GM23338 (cell line): ENCODE results near the gene PPP5C.

ENCODE experiments used
- EZH2 ChIP-seq: fragments of 200-600 bp; sonication (generic); IDR thresholded peaks from one replicate; pipeline ENCODE4 v1.8.0; 2017; ENCODE audit warnings: antibody characterized with exemption, mild to moderate bottlenecking, low read depth; ENCODE audit not compliant: unreplicated experiment
- POLR2AphosphoS5 ChIP-seq: IDR thresholded peaks from 2 replicates; pipeline ENCODE4 v1.6.1; 2016; ENCODE audit warnings: antibody characterized with exemption, low read depth
- TF ChIP-seq, protein P1 (sequence below), 2 experiments: fragments of 200-600 bp in 1 of 2; sonication (generic) in 1 of 2; conservative IDR thresholded peaks; 2 replicates each; pipeline versions ENCODE4 v1.5.1 to v1.6.1; 2016 to 2017; ENCODE audit warnings: antibody characterized with exemption in 2 of 2, low read depth in 2 of 2, mild to moderate bottlenecking in 2 of 2, moderate library complexity in 1 of 2
- TF ChIP-seq, protein P2 (sequence below): IDR thresholded peaks from one replicate; pipeline ENCODE4 v1.6.1; 2018; ENCODE audit warnings: antibody characterized with exemption; ENCODE audit not compliant: unreplicated experiment

DNA sequence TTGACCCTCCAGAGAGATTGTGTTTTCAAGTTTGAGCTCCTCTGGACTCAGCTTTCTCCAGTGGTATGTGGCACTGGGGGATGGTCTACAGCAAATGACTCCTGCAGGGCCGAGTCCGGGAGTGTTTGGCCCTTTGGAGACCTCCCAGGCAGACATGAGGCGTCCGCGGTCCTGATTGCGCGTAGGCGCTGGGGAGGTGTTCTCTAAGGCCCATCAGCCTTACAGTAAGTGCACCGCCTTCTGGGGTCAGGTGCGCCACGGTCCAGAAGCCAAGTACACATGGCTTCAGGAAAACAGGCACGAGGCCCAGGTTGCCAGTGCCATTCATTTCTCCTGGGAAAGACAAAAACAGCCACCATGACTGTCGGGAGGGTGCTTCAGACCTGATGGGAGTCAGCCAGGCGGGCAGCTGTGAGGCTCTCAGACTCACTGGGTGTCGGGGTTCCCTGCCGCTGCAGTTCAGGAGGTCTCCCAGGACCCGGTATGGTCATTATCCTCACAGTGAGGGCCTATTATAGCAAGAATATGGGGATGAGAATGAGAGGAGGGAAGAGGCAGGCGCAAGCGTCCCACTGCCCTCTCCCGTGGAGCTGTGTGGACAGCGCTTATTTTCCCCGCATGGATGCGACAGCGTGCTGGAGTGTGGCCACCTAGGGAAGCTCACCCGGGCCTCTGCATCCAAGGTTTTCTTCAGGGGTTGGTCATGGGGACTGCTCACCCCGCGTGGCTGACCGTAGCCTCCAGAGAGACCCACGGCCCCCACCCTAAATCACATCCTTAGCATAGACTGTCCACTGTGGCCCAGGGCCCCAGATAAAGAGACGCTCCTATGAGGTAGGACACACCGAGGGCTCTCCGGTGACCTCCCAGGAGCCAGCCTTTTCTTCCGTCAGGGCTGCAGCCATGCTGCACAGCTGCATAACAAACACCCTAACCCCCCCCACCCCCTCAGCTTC, 44.7 kb downstream of the PPP5C start:
- TF ChIP-seq, protein P1, sequence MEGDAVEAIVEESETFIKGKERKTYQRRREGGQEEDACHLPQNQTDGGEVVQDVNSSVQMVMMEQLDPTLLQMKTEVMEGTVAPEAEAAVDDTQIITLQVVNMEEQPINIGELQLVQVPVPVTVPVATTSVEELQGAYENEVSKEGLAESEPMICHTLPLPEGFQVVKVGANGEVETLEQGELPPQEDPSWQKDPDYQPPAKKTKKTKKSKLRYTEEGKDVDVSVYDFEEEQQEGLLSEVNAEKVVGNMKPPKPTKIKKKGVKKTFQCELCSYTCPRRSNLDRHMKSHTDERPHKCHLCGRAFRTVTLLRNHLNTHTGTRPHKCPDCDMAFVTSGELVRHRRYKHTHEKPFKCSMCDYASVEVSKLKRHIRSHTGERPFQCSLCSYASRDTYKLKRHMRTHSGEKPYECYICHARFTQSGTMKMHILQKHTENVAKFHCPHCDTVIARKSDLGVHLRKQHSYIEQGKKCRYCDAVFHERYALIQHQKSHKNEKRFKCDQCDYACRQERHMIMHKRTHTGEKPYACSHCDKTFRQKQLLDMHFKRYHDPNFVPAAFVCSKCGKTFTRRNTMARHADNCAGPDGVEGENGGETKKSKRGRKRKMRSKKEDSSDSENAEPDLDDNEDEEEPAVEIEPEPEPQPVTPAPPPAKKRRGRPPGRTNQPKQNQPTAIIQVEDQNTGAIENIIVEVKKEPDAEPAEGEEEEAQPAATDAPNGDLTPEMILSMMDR (conservative IDR thresholded peaks at IDR 0.05; ENCODE audit: low read depth in 2 of 2) = no peak
- TF ChIP-seq EZH2 (no peak), POLR2AphosphoS5 (no peak)
- TF ChIP-seq, protein P2, sequence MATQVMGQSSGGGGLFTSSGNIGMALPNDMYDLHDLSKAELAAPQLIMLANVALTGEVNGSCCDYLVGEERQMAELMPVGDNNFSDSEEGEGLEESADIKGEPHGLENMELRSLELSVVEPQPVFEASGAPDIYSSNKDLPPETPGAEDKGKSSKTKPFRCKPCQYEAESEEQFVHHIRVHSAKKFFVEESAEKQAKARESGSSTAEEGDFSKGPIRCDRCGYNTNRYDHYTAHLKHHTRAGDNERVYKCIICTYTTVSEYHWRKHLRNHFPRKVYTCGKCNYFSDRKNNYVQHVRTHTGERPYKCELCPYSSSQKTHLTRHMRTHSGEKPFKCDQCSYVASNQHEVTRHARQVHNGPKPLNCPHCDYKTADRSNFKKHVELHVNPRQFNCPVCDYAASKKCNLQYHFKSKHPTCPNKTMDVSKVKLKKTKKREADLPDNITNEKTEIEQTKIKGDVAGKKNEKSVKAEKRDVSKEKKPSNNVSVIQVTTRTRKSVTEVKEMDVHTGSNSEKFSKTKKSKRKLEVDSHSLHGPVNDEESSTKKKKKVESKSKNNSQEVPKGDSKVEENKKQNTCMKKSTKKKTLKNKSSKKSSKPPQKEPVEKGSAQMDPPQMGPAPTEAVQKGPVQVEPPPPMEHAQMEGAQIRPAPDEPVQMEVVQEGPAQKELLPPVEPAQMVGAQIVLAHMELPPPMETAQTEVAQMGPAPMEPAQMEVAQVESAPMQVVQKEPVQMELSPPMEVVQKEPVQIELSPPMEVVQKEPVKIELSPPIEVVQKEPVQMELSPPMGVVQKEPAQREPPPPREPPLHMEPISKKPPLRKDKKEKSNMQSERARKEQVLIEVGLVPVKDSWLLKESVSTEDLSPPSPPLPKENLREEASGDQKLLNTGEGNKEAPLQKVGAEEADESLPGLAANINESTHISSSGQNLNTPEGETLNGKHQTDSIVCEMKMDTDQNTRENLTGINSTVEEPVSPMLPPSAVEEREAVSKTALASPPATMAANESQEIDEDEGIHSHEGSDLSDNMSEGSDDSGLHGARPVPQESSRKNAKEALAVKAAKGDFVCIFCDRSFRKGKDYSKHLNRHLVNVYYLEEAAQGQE = no peak
